ENCODE results near the gene DBN1. TPM values are rescaled to one million over a fixed set of nuclear protein-coding genes. Genes with fewer than 3 reads are reported as not detected.

The DBN1 gene
- total and polyA plus RNA-seq, 2 experiments from 2014 or later = 106 to 290 TPM

GRCh38 chr5:177425196-177425800, 48.1 kb downstream of the DBN1 start (continued):
- TF ChIP-seq STAT1 (IDR thresholded peaks at IDR 0.05; ENCODE audit: unreplicated experiment) = no peak
- no peak for TF ChIP-seq POLR2AphosphoS5 (IDR thresholded peaks at IDR 0.05; ENCODE audit: low read depth)

GRCh38 chr5:177423671-177424070, 49.8 kb downstream of the DBN1 start:
- H3K79me2 ChIP-seq (replicated peaks; ENCODE audit: insufficient read depth) = peaks cover 17% of the 10 kb centered on the region
- no peak overlapping the region for H3K27ac Mint-ChIP-seq
- H3K4me2 ChIP-seq = no peak overlapping the region
- H3K36me3 Mint-ChIP-seq (ENCODE audit: low read depth) = no peaks in the 10 kb centered on the region
- H3K4me3 Mint-ChIP-seq = no peak overlapping the region
- H2AFZ ChIP-seq = no peak overlapping the region
- TF ChIP-seq ZNF114 (CRISPR knock-in tag; IDR thresholded peaks at IDR 0.05) (no peak), CREB1 (CRISPR knock-in tag; IDR thresholded peaks at IDR 0.05; ENCODE audit: low read depth) (no peak), ETS1 (IDR thresholded peaks at IDR 0.05) (no peak), EZH2phosphoT487 (IDR thresholded peaks at IDR 0.05; ENCODE audit: unreplicated experiment) (no peak), EZH2 (IDR thresholded peaks at IDR 0.05; ENCODE audit: low read depth, unreplicated experiment) (no peak), ZNF331 (CRISPR knock-in tag; IDR thresholded peaks at IDR 0.05; ENCODE audit: low read depth) (no peak), JUNB (IDR thresholded peaks at IDR 0.05; ENCODE audit: unreplicated experiment) (no peak), STAT1 (IDR thresholded peaks at IDR 0.05; ENCODE audit: unreplicated experiment) (no peak), ZNF462 (CRISPR knock-in tag; IDR thresholded peaks at IDR 0.05) (no peak), REST (IDR thresholded peaks at IDR 0.05; ENCODE audit: unreplicated experiment) (no peak)
- peaks cover 16% of the 10 kb centered on the region for H3K4me1 Mint-ChIP-seq
- no peak overlapping the region for H3K27ac ChIP-seq (ENCODE audit: low read depth)
- no peak overlapping the region for H3K4me3 ChIP-seq
- H3K9me3 Mint-ChIP-seq = no peaks in the 10 kb centered on the region; the same call in 1 of the 3 replicates
- ATAC-seq = no peak
- peaks cover 18% of the 10 kb centered on the region for H3K4me1 ChIP-seq (ENCODE audit: insufficient read depth)
- no peaks in the 10 kb centered on the region for H3K9me2 ChIP-seq (ENCODE audit: insufficient read depth)
- peaks cover 9% of the 10 kb centered on the region; the same call in 1 of the 2 replicates for H4K20me1 ChIP-seq (replicated peaks; ENCODE audit: insufficient read depth)
- no peaks in the 10 kb centered on the region for H3K27me3 ChIP-seq (ENCODE audit: insufficient read depth)
- no peaks in the 10 kb centered on the region for H3K36me3 ChIP-seq (ENCODE audit: insufficient read depth)
- peaks cover 19% of the 10 kb centered on the region for H3K27me3 Mint-ChIP-seq (ENCODE audit: insufficient read depth, low read depth, poor library complexity)
- peaks cover 16% of the 10 kb centered on the region for H3F3A ChIP-seq (replicated peaks; ENCODE audit: low read depth)
- DNase-seq (ENCODE audit: low spot score) = no peak
